ENCODE measurements around the gene USP25. TPM values are rescaled to one million over a fixed set of nuclear protein-coding genes. Genes with fewer than 3 reads are reported as not detected.

Gene USP25
- total and polyA plus RNA-seq, 10 donors = 9.3 to 62.2 (median 48.2) TPM

DNA sequence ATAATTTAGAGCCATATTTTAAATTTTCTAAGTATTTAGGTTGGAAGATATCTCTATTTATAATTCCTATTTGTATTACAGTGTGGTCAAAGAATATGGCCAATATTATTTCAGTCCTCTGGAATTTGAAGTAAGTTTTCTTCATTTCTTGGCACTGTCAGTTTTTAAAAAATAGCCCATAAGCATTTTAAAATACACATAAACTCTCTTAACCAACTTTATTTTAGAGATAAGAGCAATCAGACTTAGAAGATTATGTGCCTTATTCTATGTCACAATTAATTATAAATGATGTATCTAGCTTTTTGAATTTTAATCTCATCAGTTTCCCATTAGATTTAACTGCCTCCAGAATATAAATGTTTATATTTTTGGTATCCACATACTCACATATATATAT lies 130.8 kb downstream of the USP25 start:
- no peaks in the 10 kb centered on the region for H3K9me3 ChIP-seq
- H3K4me1 ChIP-seq = peaks cover 0 to 17% (median 0%) of the 10 kb centered on the region in 6 donors
- H3K4me3 ChIP-seq = no peak overlapping the region
- peaks cover 0 to 41% (median 6%) of the 10 kb centered on the region in 6 donors for H3K36me3 ChIP-seq
- TF ChIP-seq POLR2AphosphoS5 (IDR thresholded peaks at IDR 0.05) (no peak), POLR2A (IDR thresholded peaks at IDR 0.05) (no peak)
- TF ChIP-seq, protein P1, sequence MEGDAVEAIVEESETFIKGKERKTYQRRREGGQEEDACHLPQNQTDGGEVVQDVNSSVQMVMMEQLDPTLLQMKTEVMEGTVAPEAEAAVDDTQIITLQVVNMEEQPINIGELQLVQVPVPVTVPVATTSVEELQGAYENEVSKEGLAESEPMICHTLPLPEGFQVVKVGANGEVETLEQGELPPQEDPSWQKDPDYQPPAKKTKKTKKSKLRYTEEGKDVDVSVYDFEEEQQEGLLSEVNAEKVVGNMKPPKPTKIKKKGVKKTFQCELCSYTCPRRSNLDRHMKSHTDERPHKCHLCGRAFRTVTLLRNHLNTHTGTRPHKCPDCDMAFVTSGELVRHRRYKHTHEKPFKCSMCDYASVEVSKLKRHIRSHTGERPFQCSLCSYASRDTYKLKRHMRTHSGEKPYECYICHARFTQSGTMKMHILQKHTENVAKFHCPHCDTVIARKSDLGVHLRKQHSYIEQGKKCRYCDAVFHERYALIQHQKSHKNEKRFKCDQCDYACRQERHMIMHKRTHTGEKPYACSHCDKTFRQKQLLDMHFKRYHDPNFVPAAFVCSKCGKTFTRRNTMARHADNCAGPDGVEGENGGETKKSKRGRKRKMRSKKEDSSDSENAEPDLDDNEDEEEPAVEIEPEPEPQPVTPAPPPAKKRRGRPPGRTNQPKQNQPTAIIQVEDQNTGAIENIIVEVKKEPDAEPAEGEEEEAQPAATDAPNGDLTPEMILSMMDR (IDR thresholded peaks at IDR 0.05 in 8 of 11, conservative IDR thresholded peaks at IDR 0.05 in 3 of 11) = no peak
- H3K27ac ChIP-seq = no peak overlapping the region
- intact Hi-C loops (cut with DNase I; ENCODE audit: low total_unique reads) = no loop called here
- H3K27me3 ChIP-seq (replicated peaks in 1 of 7) = no peaks in the 10 kb centered on the region
- DNase-seq = no peak

DNA sequence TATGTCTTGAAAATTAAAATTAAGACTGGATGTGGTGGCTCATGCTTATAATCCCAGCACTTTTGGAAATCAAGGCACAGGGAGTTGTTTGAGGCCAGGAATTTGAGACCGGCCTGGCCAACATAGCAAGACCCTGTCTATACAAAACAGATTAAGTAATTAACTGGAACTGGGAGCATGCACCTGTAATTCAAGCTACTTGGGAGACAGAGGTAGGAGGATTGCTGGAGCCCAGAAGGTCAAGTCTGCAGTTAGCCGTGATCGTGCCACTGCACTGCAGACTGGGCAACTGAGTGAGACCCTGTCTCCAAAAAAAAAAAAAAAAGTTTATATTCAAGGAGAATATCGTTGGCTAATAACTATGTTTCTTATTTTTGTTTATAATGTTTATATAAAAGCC lies 139.2 kb downstream of the USP25 start:
- Histone ChIP-seq H3K9me3 (no peaks in the 10 kb centered on the region), H3K27ac (no peak overlapping the region), H3K4me3 (no peak overlapping the region), H3K4me1 (peaks cover 0 to 3% (median 0%) of the 10 kb centered on the region in 6 donors), H3K27me3 (replicated peaks in 1 of 7) (no peaks in the 10 kb centered on the region), H3K36me3 (peaks cover 0 to 97% (median 45%) of the 10 kb centered on the region in 6 donors)
- intact Hi-C loops (cut with DNase I; ENCODE audit: low total_unique reads) = no loop called here
- DNase-seq = no peak
- no peak for TF ChIP-seq POLR2AphosphoS5 (IDR thresholded peaks at IDR 0.05)
- TF ChIP-seq POLR2A (IDR thresholded peaks at IDR 0.05) = no peak
- TF ChIP-seq, protein P1 (IDR thresholded peaks at IDR 0.05 in 8 of 11, conservative IDR thresholded peaks at IDR 0.05 in 3 of 11) = no peak
- 87 to 96% (median 96%) methylated on average over 4 of the region's 4 CpGs for WGBS, 5 donors

DNA sequence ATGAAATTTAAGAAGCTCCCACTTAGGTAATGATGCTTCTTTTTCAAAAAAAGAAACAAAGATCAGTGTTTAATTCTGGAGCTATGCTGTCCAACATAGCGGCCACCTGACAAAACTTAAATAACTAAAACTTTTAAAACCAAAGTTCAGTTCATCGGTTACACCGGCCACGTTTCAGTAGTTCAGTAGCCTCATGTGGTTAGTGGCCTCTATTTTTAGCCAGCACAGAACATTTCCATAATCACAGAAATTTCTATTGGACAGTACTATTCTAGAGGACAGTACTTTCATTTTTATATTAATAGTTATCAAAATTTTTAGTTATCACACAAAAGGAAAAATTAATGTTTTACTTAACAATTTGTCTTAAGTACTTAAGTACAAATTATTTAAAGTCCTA lies 141.0 kb downstream of the USP25 start:
- DNase-seq = no peak
- WGBS, 5 donors = 75 to 82% (median 79%) methylated on average over 4 of the region's 4 CpGs

DNA sequence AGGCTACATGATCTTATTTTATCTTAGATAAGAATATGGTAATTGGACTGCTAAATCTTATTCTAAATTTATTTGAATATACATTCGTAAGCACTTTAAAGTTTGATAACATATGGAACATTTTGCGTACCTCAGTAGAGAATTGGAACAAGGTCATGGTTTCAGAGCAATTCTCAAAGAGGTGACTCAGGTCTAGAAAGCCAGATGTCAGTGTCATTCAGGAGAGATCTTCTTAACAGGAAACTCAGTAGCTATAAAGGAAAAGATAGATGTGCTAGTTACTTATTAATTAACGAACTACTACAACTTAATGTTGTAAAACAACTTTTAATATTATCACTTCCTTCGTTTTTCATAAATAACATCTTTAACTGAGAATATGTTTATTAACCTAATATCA lies 142.5 kb downstream of the USP25 start:
- Histone ChIP-seq H3K36me3 (peaks cover 0 to 97% (median 57%) of the 10 kb centered on the region in 6 donors), H3K4me3 (no peak overlapping the region), H3K27me3 (replicated peaks in 1 of 7) (no peaks in the 10 kb centered on the region), H3K27ac (no peak overlapping the region), H3K4me1 (peaks cover 0 to 3% (median 0%) of the 10 kb centered on the region in 6 donors), H3K9me3 (no peaks in the 10 kb centered on the region)
- DNase-seq = no peak
- intact Hi-C loops (cut with DNase I; ENCODE audit: low total_unique reads) = no loop called here
- TF ChIP-seq, protein P1 (IDR thresholded peaks at IDR 0.05 in 8 of 11, conservative IDR thresholded peaks at IDR 0.05 in 3 of 11) = no peak
- no peak for TF ChIP-seq POLR2AphosphoS5 (IDR thresholded peaks at IDR 0.05)
- TF ChIP-seq POLR2A (IDR thresholded peaks at IDR 0.05) = no peak
- 81 to 95% (median 93%) methylated on average over 4 of the region's 4 CpGs for WGBS, 5 donors

More for the DNA sequence above, 141.0 kb downstream of the USP25 start:
- no peak overlapping the region for H3K27ac ChIP-seq
- H3K4me1 ChIP-seq = peaks cover 0 to 3% (median 0%) of the 10 kb centered on the region in 6 donors
- intact Hi-C loops (cut with DNase I; ENCODE audit: low total_unique reads) = no loop called here
- H3K36me3 ChIP-seq = peaks cover 0 to 97% (median 53%) of the 10 kb centered on the region in 6 donors
- H3K27me3 ChIP-seq (replicated peaks in 1 of 7) = no peaks in the 10 kb centered on the region
- H3K4me3 ChIP-seq = no peak overlapping the region
- TF ChIP-seq POLR2A (IDR thresholded peaks at IDR 0.05) = no peak
- no peak for TF ChIP-seq POLR2AphosphoS5 (IDR thresholded peaks at IDR 0.05)
- TF ChIP-seq, protein P1 (IDR thresholded peaks at IDR 0.05 in 8 of 11, conservative IDR thresholded peaks at IDR 0.05 in 3 of 11) = no peak
- H3K9me3 ChIP-seq = no peaks in the 10 kb centered on the region
